Activated CD4-positive, alpha-beta T cell treated with anti-CD3 and anti-CD28 coated beads, Interleukin-10, Interleukin-2, amounts not matched to agents 100 ng/mL and 50 ng/mL, durations not matched to agents 16 hours and 8 hours (primary cell): Measurements from ENCODE around the gene PAEP.

Source experiments
- DNase-seq: peaks from one replicate; pipeline ENCODE4 v3.0.0-alpha.2; 2020

The PAEP gene

GRCh38 chr9:135551456-135551855, 10.1 kb upstream of the PAEP start:
- no peak for DNase-seq

GRCh38 chr9:135552021-135552697, 9.4 kb upstream of the PAEP start:
- no peak for DNase-seq

- DNase-seq = no peak
Observed at GRCh38 chr9:135552698-135553171, 8.8 kb upstream of the PAEP start.

GRCh38 chr9:135554718-135555117, 6.8 kb upstream of the PAEP start:
- DNase-seq = no peak

- DNase-seq = no peak
Observed at GRCh38 chr9:135555203-135555602, 6.4 kb upstream of the PAEP start.

GRCh38 chr9:135555910-135556309, 5.6 kb upstream of the PAEP start:
- no peak for DNase-seq

- no peak for DNase-seq
Observed at GRCh38 chr9:135559606-135560005, 1.9 kb upstream of the PAEP start.

GRCh38 chr9:135562235-135562745, 734 bp downstream of the PAEP start:
- no peak for DNase-seq

GRCh38 chr9:135563039-135563476, 1.5 kb downstream of the PAEP start:
- DNase-seq = no peak

GRCh38 chr9:135563858-135564257, 2.3 kb downstream of the PAEP start:
- DNase-seq = no peak

- DNase-seq = no peak
Observed at GRCh38 chr9:135565141-135565628, 3.6 kb downstream of the PAEP start.

- no peak for DNase-seq
Observed at GRCh38 chr9:135565636-135566035, 4.1 kb downstream of the PAEP start.

- DNase-seq = no peak
Observed at GRCh38 chr9:135566552-135566951, 5.0 kb downstream of the PAEP start.

GRCh38 chr9:135567311-135567710, 5.8 kb downstream of the PAEP start:
- DNase-seq = no peak

- no peak for DNase-seq
Observed at GRCh38 chr9:135568026-135568425, 6.5 kb downstream of the PAEP start.

- no peak for DNase-seq
Observed at GRCh38 chr9:135570456-135570855, 8.9 kb downstream of the PAEP start.

GRCh38 chr9:135572233-135572632, 10.7 kb downstream of the PAEP start:
- no peak for DNase-seq

GRCh38 chr9:135573124-135573523, 11.6 kb downstream of the PAEP start:
- DNase-seq = no peak

GRCh38 chr9:135574331-135574730, 12.8 kb downstream of the PAEP start:
- no peak for DNase-seq

GRCh38 chr9:135574943-135575342, 13.4 kb downstream of the PAEP start:
- no peak for DNase-seq

GRCh38 chr9:135575995-135576631, 14.6 kb downstream of the PAEP start:
- no peak for DNase-seq

GRCh38 chr9:135577256-135577655, 15.7 kb downstream of the PAEP start:
- DNase-seq = no peak

- no peak for DNase-seq
Observed at GRCh38 chr9:135579356-135579755, 17.8 kb downstream of the PAEP start.
